Right forelimb (tissue), 1 donor: ENCODE data around the gene TERT.
A peak's percentile ranks its signal among the peaks of the same experiment; 100 is the strongest.

Experiments
- DNase-seq: peaks from one replicate; pipeline ENCODE4 v3.0.0-alpha.2; 2018

TERT gene

GRCh38 chr5:1215320-1216096 is 79.4 kb downstream of the TERT start:
- no peak for DNase-seq

GRCh38 chr5:1214936-1215220 is 80.0 kb downstream of the TERT start:
- DNase-seq: no peak

DNA sequence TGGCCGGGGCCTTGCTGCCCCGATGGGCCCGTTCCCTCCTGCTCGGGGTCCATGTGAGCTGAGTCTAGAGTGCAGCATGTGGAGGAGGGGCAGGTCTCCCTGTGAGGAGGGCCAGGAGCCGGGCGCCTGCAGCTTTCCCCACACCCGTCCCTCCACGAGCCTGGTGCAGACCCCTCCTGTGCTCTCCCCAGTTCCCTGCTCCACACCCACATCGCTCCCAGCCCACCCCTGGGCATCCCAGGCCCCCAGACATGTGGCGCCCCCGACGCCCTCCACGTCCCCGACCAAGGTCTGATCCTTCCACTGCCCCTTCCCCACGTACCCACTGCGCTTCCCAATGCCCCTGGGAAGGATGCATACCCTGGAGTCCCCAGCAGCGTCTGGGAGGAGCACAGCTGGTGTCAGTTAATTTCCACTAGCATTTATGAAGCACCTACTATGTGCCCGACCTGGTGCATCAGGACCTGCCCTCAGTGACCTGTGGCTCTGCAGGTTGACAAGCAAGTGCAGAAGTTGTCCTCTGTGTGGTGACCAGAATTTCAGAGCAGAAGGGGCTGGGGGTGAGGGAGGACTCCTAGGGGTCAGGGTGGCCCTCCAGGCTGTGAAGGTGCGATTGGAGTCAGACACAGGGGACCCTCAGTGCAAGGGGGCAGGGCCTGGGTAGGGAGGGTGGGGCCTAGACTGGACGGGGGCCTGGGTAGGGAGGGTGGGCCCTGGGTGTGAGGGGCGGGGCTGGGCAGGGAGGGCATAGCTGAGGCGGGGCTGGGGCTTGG is 80.5 kb downstream of the TERT start:
- no peak for DNase-seq

GRCh38 chr5:1213508-1214162 is 81.2 kb downstream of the TERT start:
- no peak for DNase-seq

DNA sequence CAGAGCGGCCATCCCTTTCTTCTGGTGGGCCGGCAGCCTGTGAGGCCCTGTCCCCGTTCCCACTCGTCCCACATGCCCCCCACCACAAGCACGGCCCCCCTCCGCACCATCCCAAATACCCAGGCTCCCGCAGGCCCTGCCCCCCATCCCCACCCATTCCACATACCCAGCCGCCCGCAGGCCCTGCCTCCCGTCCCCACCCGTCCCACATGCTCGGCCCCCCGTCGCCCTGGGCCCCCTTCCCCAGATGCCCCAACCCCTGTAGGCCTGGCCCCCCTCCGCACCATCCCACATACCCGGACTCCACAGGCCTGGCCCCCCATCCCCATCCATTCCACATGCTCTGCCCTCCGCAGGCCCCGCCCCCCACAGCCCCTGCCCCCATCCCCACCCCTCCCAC is 82.0 kb downstream of the TERT start:
- DNase-seq: no peak

DNA sequence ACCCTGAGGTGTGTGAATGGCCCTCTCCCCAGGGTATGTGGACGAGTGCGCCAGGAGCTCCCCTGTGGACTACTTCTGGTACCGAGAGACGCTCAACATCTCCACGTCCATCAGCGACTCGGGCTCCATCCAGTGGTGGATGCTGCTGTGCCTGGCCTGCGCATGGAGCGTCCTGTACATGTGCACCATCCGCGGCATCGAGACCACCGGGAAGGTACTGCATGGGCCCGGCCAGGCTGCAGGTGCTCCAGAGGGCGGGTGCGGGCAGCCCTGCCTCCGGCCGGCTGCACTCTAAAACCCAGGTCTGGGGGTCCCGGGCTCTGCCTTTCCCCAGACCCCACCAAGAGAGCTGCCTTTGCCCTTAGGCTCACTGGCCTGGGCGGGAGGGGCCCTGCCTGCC is 82.6 kb downstream of the TERT start:
- no peak for DNase-seq

DNA sequence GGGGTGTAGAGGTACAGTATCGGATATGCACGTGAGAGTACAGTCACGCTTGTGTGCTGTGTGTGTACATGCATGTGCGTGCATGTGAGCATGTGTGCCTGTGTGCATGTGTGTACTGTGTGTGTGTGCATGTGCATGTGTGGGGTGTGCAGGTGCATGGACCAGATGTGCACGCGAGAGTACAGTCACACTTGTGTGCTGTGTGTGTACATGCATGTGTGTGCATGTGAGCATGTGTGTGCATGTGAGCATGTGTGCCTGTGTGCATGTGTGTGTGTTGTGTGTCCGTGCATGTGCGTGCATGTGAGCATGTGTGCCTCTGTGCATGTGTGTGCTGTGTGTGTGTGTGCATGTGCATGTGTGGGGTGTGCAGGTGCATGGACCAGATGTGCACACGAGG is 83.2 kb downstream of the TERT start:
- no peak for DNase-seq

GRCh38 chr5:1210832-1211251 is 84.0 kb downstream of the TERT start:
- no peak for DNase-seq

DNA sequence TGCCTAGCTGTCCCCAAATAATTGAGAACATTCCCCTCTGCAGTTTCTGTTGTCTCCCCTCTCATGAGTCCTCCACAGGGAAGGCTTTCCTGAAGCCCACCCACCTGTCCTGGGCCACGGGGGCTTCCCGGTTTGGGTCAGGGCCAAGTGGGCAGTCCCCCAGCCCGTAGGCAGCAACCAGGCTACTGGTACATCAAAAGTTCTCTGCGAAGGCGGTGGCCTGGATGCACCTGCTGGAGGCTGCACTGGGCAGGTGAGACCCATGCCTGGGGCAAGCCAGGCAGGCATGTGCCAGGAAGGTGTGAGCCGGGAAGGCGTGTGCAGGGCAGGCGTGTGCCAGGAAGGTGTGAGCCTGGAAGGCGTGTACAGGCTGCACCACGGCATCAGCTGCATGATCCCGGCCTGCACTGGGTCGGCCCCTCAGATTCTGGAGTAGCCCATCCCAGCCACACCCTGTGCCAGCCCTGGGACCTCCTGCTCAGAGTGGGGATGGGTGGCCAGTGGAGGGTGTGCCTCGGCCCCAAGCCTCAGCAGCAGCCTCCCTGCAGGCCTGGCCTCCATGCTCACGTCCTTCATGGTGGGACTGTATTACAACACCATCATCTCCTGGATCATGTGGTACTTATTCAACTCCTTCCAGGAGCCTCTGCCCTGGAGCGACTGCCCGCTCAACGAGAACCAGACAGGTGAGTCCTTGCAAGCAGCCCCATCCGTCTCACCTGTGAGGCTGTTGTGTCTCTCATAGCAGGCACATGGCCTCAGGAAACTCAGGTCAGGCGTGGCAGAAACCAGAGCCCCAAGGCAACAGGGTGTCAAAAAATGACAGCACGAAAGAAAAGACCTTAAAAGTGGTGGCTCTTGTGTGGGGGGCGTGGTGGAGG is 84.7 kb downstream of the TERT start:
- no peak for DNase-seq

- DNase-seq: no peak
Measured at GRCh38 chr5:1209489-1209852, 85.4 kb downstream of the TERT start.

DNA sequence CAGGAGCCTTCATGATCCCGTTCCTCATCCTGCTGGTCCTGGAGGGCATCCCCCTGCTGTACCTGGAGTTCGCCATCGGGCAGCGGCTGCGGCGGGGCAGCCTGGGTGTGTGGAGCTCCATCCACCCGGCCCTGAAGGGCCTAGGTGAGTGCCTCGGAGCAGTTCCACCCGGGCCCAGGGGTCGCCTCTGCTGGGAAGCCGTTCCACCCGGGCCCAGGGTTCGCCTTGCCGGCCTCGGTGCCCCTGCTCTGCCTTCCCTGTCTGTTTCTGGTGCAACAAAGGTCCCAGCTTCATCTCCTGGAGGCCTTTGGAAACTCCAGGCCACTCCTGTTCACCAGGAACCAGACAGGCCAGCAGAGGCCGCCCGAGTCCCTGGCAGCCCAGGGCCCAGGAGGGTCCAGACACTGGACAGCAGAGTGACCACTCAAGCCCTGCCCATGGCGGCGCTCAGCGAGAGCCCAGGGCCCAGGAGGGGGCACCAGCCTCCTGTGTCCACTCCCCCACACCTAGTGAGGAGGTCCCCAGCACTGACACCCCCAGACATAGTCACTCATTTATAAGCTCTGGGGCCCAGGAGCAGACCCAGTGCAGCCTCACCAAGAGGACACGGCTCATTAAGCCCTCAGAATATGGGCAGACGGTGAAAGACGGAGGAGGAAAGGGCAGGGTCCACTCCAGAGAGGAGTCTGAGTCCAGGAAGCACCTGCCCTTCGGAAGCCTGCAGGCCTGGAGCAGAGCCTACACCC is 86.0 kb downstream of the TERT start:
- DNase-seq: no peak

GRCh38 chr5:1208221-1208742 is 86.6 kb downstream of the TERT start:
- no peak for DNase-seq

GRCh38 chr5:1207555-1207954 is 87.3 kb downstream of the TERT start:
- DNase-seq: no peak

GRCh38 chr5:1206521-1207412 is 88.1 kb downstream of the TERT start:
- DNase-seq: no peak

- no peak for DNase-seq
Measured at GRCh38 chr5:1205255-1206180, 89.3 kb downstream of the TERT start.

- peak; percentile 62 for DNase-seq
Measured at GRCh38 chr5:1204693-1205242, 90.1 kb downstream of the TERT start.

DNA sequence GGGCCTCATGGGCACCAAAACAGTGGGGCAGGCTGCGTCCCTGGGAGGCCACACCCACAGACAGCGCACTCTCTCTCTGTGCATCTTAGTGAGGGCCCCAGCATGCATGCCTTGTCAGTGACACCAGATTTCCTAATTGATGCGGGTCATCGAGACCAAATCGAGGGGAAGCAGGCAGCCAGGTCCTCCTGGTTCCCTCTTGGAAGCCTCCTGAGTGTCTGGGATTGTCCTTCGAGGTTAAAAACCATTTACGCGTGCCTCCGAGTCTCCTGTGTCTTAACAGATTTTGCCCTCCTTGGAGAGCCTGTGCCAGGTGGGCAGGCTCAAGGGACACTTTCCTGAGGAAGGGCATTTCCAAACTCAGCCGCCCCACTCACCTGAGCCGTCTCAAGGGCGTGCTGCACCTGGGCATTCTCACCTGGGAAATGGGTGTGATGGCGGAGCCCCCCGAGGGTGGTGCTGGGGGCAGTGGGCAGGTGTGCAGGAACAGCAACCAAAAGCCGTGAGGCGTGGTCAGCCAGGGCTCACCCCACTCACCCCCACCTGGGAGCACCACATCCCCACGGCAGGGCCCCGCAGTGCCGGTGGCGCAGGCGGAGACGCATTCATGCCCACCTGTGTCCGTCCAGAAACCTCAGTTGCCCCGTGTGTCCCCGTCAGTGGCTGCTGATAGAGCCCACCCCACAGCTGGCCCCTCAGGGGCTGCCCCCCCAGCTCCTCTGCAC is 90.7 kb downstream of the TERT start:
- no peak for DNase-seq

DNA sequence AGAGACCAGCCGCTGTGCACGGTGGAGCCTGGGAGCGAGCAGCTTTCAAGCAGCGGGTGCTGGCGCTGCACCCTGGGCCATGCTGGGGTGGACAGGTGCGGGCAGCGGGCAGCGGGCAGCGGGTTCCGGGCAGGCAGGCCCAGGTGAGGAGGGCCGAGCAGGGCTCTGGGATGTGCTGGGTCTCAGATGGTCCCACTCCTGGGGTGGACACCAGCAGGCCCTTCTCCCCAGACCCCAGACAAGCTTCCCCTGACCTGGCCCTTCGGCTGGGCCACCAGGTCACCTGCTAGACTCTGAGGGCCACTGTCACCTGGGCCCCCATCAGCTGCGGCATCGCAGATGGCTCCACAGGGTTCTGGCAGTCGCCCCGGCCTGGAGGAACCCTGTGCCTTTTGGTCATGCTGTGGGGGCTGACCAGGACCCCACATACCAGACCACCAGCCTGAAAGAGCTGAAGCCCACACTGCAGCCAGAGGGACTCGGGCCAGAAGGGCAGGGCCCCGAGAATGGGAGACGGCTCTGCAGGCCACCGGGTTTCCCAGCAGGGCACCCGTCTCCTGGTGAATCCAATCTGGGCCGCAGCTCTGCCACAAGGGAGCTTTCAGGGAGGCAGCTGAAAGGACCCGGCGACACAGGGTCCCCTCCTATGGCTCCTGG is 91.4 kb downstream of the TERT start:
- DNase-seq: no peak
